BLaER1 (cell line): ENCODE data around the gene MAL.

ENCODE experiments used
- H3K27ac ChIP-seq: shearing (Covaris generic); formaldehyde crosslinking; 2 replicates; pipeline ENCODE4 v1.8.1; 2022
- H3K27me3 ChIP-seq: shearing (Covaris generic); formaldehyde crosslinking; 2 replicates; pipeline ENCODE4 v1.8.1; 2022
- H3K36me3 ChIP-seq: shearing (Covaris generic); formaldehyde crosslinking; 2 replicates; pipeline ENCODE4 v1.8.1; 2022
- H3K4me1 ChIP-seq: shearing (Covaris generic); formaldehyde crosslinking; 2 replicates; pipeline ENCODE4 v1.8.1; 2022
- H3K4me2 ChIP-seq: shearing (Covaris generic); formaldehyde crosslinking; 2 replicates; pipeline ENCODE4 v1.8.1; 2022
- H3K4me3 ChIP-seq: shearing (Covaris generic); formaldehyde crosslinking; 2 replicates; pipeline ENCODE4 v1.8.1; 2022
- H3K9ac ChIP-seq: shearing (Covaris generic); formaldehyde crosslinking; 2 replicates; pipeline ENCODE4 v1.8.1; 2022
- H3K9me3 ChIP-seq: shearing (Covaris generic); formaldehyde crosslinking; 2 replicates; pipeline ENCODE4 v1.8.1; 2022
- H4K20me1 ChIP-seq: shearing (Covaris generic); formaldehyde crosslinking; 2 replicates; pipeline ENCODE4 v1.8.1; 2022
- Cebpa-rat ChIP-seq: shearing (Covaris generic); IDR thresholded peaks from 2 replicates; pipeline ENCODE4 v1.8.1; 2022

MAL gene

DNA sequence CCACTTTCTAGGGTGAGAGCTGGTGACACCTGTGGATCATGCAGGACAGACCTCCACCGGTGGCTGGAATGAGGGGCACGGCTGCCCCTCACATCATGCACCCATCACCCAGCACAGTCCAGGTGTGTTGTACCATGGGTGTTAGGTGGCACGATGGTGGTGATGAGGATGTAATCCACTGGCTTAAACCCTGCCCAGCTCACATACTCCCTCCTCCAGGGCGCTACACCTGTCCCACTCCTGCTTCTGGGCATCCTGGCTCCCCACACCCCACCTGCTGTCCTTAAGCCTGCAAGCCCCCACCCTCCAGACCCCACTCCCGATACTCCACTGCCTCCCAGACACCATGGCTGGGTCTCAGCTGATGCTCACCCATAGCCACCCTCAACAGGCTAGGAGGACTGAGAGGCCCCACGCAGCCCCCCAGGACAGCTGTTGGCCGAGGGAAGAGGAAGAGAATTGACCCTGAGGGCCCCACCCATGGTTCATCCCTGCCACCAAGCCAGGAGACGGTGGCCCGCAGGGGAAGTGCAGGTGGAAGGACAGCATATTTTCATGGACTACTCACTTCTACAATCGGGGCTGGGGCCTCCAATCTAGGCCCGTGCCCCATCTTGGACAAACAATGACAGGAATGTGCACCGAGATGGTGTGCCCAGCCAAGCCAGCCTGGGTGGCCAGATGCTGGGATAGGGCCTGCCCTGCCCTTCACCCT is 34.3 kb downstream of the MAL start:
- Histone ChIP-seq H4K20me1 (no peaks in the 10 kb centered on the region), H3K4me2 (no peak overlapping the region), H3K27ac (no peak overlapping the region), H3K27me3 (no peaks in the 10 kb centered on the region), H3K36me3 (no peaks in the 10 kb centered on the region), H3K9me3 (no peaks in the 10 kb centered on the region), H3K4me1 (peaks cover 65% of the 10 kb centered on the region), H3K9ac (no peak overlapping the region), H3K4me3 (no peak overlapping the region)
- no peak for TF ChIP-seq Cebpa-rat

DNA sequence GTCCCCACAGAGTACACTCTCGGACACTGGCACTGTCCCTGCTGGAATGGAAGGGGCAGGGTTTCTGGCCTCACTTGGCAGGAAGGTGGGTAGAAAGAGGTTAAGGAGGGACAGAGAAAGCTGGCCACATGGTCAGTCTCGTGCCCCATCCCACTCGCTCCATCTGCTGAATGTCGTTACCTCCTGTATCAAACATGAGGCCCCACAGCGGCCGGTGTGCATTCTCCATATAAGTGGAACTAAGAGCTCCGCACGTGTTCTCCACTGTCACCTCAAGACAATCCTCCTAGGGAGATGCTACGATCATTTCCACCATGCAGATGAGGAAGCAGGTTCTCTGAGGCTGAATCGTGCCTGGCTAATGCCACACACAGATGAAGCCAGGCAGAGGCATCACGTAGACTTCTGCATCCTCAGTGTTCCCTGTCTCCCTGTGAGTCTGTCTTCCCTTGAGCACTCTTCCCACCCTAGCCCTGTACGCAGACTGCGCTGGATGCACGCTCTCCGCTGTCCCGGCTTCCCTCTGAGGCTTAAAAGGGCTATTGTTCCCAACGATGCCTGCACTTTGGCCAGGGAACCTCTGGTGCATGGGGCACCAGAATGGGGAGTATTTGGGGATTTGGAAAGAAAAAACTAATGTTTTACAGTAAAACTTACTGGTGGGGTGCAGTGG is 35.1 kb downstream of the MAL start:
- Histone ChIP-seq H3K4me1 (peaks cover 57% of the 10 kb centered on the region), H3K27ac (no peak overlapping the region), H3K27me3 (no peaks in the 10 kb centered on the region), H3K9ac (no peak overlapping the region), H3K4me2 (no peak overlapping the region), H4K20me1 (no peaks in the 10 kb centered on the region), H3K4me3 (no peak overlapping the region), H3K9me3 (no peaks in the 10 kb centered on the region), H3K36me3 (no peaks in the 10 kb centered on the region)
- no peak for TF ChIP-seq Cebpa-rat

DNA sequence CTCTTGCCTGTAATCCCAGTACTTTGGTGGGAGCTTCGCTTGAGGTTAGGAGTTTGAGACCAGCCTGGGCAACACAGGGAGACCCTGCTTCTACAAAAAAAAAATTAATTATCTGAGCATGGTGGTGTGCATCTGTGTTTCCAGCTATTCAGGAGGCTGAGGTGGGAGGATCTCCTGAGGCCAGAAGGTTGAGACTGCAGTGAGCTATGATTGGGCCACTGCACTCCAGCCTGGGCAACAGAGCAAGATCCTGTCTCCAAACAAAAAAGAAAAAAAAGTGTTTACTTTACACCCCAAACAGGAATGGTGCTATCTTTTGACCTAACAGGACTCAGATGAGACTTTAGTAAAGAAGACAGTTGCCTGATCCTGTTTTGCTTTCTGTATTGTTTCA is 35.6 kb downstream of the MAL start:
- Histone ChIP-seq H3K27ac (no peak overlapping the region), H3K9me3 (no peaks in the 10 kb centered on the region), H3K36me3 (no peaks in the 10 kb centered on the region), H3K27me3 (no peaks in the 10 kb centered on the region), H3K4me2 (no peak overlapping the region), H4K20me1 (no peaks in the 10 kb centered on the region), H3K4me1 (peaks cover 52% of the 10 kb centered on the region), H3K9ac (no peak overlapping the region), H3K4me3 (no peak overlapping the region)
- no peak for TF ChIP-seq Cebpa-rat

DNA sequence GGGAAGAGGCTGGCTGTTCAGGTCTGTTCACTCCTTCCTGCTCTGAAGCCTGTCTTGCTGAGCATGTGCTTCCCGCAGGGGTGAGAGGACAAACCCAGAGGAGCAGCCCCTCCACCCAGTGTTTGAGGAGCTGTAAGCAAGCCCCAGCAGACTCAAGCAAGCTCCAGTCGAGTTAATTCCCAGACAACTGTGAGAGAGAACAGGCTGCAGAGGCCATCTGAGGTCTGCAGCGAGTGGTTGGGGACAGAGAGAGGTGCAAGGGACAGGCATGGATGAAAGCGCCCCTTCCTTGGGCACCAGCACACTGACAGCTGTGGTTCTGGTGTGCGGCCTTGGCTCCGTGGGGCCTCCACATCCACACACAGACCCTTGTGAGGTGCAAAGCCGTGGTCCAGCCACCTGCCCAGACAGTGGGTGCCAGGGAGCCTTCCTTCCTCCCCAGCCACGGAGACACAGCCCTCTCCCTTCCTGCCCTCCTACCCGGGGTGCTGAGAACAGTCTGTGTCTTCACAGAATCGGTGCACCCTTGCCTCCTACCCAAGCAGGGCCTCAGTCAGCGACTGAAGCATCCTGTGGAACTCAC is 36.2 kb downstream of the MAL start:
- Histone ChIP-seq H3K4me2 (peak overlapping the region; percentile 33; the same call in 1 of the 2 replicates), H4K20me1 (no peaks in the 10 kb centered on the region), H3K4me1 (peaks cover 50% of the 10 kb centered on the region), H3K4me3 (no peak overlapping the region), H3K27me3 (no peaks in the 10 kb centered on the region), H3K27ac (no peak overlapping the region), H3K9ac (no peak overlapping the region), H3K36me3 (no peaks in the 10 kb centered on the region), H3K9me3 (no peaks in the 10 kb centered on the region)
- TF ChIP-seq Cebpa-rat: no peak

DNA sequence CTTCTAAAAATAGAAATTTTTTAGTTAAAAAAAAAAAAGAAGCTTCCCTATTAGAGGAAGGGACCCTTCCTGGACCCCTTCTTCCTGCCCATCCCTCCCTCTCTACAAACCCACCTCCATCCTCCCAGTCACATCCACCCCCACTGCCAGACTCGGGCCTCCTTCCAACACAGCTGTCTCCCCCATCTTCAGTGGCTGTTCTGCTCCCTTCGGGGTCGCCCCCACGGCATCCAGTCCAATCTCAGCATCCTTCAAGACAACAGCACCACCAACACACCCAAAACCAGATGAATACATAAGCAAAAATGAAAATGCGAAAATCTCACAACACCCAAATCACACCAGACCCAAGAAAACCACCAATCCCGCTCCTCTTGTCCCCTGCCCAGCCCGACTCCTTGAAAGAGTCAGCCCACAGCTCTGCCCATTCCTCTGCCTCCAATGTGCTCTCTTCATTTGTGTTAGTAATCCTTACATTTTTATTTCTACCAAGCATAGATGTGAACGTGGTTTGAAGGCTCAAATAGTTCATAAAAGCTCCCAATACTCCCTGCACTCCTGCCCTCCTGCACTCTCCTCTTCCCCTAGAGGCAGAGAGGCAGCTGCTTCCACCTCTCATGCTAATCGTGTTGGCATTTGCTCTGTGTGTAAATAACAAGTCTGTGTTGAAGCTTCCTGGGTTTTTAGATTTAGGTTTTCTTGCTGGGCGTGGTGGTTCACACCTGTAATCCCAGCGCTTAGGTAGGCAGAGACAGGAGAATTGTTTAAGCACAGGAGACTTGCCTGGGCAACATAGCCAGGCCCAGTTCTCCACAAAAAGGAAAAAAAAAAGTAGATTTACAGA is 37.0 kb downstream of the MAL start:
- no peak overlapping the region for H3K9ac ChIP-seq

DNA sequence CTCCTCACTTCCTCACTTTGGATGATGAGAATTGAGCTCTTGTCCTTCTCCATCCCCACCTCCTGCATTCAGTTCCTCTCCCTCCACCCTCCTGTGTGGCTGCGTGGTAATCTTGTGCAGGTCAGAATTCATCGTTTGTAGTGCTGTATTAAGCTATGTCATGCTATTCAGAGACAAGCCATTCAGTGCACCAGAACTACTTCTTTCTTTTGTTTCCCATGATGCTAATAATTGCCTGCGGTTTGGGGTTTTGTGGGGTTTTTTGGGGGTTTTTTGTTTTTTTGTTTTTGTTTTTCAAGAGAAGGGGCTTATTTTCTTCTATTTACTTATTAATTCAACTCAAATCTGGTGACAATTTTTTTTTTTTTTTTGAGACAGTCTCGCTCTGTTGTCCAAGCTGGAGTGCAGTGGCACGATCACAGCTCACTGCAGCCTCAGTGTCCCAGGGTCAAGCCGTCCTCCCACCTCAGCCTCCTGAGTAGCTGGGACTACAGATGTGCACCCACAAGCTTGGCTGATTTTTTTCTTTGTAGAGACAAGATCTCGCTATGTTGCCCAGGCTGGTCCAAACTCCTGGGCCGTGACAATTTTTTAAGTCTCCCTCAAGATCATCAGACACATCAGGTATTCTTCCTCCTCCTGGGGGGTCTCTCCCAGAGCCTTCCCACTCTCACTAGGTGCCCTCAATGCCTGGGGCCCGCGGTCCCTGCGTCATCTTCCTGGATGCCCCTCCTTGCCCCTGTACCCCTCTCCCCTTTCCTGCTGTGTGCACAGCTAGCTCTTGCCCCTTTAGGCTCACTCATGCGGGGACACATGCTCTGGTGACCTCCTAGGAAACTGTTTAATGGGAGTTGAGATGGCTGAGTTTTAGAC is 37.8 kb downstream of the MAL start:
- no peak overlapping the region for H3K9ac ChIP-seq
- peak overlapping the region; percentile 33 for H3K4me2 ChIP-seq
- H3K36me3 ChIP-seq: no peaks in the 10 kb centered on the region
- no peak overlapping the region for H3K4me3 ChIP-seq
- no peak overlapping the region for H3K27ac ChIP-seq
- no peaks in the 10 kb centered on the region for H3K9me3 ChIP-seq
- H3K4me1 ChIP-seq: peaks cover 42% of the 10 kb centered on the region
- no peaks in the 10 kb centered on the region for H3K27me3 ChIP-seq
- TF ChIP-seq Cebpa-rat: no peak
- no peaks in the 10 kb centered on the region for H4K20me1 ChIP-seq

More for the DNA sequence above, 37.0 kb downstream of the MAL start:
- Histone ChIP-seq H3K27me3 (no peaks in the 10 kb centered on the region), H3K4me3 (no peak overlapping the region), H3K4me1 (peaks cover 50% of the 10 kb centered on the region), H4K20me1 (no peaks in the 10 kb centered on the region), H3K9me3 (no peaks in the 10 kb centered on the region), H3K4me2 (peak overlapping the region; percentile 33), H3K36me3 (no peaks in the 10 kb centered on the region), H3K27ac (no peak overlapping the region)
- TF ChIP-seq Cebpa-rat: no peak

DNA sequence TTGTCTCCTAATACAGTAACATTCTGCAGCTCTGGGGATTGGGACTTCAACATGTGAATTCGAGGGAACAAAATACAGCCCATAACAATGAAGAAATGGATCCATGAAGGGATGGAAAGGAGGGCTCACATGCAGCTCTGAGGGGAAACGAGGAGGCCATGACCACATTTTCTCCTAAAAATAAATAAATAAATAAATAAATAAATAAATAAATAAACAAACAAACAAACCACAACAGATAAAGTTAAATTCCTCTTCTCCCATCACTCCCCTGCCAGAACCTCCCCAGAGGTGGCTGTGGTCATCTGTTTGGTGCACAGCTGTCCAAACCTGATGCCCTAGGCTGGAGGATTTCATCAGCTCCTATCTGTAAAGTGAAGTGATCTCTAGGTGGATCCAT is 42.7 kb downstream of the MAL start:
- TF ChIP-seq Cebpa-rat: no peak
- H3K4me2 ChIP-seq: no peak overlapping the region
- H4K20me1 ChIP-seq: no peaks in the 10 kb centered on the region
- no peak overlapping the region for H3K9ac ChIP-seq
- H3K9me3 ChIP-seq: no peaks in the 10 kb centered on the region
- H3K4me3 ChIP-seq: no peak overlapping the region
- H3K27ac ChIP-seq: no peak overlapping the region
- H3K4me1 ChIP-seq: peaks cover 16% of the 10 kb centered on the region
- H3K27me3 ChIP-seq: no peaks in the 10 kb centered on the region
- H3K36me3 ChIP-seq: no peaks in the 10 kb centered on the region

DNA sequence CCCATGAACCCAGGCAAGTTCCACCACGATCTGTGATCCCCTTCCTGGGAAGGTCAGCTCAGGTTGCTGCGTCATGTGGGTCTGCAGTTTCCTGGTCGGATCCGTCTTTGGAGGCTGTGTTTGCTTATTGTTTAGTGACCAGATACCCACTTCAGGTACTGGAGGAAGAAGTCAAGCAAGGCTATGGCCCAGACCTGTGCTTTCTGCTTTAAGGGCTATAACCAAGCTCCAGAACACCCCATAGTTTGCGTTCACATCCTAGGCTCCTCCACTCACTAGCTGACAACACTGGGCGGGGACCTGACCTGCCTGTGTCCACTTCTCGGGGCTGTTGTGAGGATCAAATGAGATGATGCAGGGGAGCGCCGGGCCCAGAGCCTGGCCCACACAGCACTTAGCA is 44.0 kb downstream of the MAL start:
- TF ChIP-seq Cebpa-rat: no peak
- peaks cover 17% of the 10 kb centered on the region for H3K4me1 ChIP-seq
- no peaks in the 10 kb centered on the region for H3K9me3 ChIP-seq
- H3K27me3 ChIP-seq: no peaks in the 10 kb centered on the region
- no peak overlapping the region for H3K27ac ChIP-seq
- H4K20me1 ChIP-seq: no peaks in the 10 kb centered on the region
- no peak overlapping the region for H3K9ac ChIP-seq
- no peak overlapping the region for H3K4me2 ChIP-seq
- H3K4me3 ChIP-seq: no peak overlapping the region
- H3K36me3 ChIP-seq: no peaks in the 10 kb centered on the region

DNA sequence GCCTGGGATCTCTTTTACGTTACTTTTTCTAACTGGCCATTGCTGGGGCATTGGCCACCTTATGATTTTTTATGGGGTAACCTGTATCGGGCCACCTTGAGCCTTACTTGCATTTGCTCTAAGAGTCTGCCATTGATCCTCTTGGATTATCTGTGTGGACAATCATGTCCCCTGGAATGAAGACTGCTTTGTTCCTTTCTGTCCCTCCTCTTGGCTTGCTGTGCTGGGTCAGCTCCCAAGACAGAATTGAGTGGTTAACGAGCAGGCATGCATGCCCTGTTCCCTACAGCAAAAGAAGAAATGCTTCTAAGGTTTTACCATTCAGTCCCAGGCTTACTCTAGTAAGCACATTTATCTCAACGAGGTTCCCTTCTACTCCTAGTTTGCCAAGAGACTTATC is 46.3 kb downstream of the MAL start:
- no peaks in the 10 kb centered on the region for H3K9me3 ChIP-seq
- no peaks in the 10 kb centered on the region for H3K27me3 ChIP-seq
- no peak overlapping the region for H3K27ac ChIP-seq
- no peaks in the 10 kb centered on the region for H3K36me3 ChIP-seq
- H3K4me1 ChIP-seq: peaks cover 41% of the 10 kb centered on the region
- no peak overlapping the region for H3K4me3 ChIP-seq
- TF ChIP-seq Cebpa-rat: no peak
- H4K20me1 ChIP-seq: no peaks in the 10 kb centered on the region
- no peak overlapping the region for H3K4me2 ChIP-seq
- H3K9ac ChIP-seq: no peak overlapping the region
